ENCODE data around the gene CYB5B.

CYB5B gene

DNA sequence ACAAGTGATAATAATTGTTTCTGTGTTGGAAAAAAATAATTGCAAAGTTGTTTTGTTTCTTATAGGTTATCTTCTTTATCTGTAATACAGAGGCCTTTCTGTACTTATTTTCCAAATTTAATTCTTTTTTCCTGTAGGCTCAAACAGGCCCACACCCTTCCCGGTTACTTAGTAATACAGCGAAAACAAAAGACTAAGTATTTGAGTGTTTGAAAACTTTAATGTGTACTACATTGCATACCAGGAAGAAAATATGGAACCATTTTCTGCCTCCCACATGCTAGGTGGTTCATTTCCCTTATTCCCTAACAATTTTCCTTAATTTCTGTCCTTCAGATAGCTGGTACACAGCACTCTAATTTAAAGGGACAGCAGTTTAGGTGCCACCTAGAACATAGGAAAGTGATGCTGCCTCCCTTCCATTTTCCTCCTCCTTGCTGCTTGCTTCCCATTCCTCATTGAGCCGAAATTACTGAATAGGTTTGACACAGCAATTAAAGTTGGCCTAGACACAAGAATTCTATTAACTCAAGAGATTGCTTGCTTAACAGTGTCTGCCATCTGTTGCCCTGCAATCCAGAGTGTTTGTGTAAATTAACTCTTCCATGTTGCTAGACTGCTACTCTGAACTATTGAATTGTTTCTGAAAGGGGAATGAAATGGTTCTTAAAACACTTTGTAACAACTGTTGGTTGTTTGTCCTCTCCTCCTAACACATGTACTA, 24.2 kb downstream of the CYB5B start:
- peak; percentile 23 for DNase-seq

DNA sequence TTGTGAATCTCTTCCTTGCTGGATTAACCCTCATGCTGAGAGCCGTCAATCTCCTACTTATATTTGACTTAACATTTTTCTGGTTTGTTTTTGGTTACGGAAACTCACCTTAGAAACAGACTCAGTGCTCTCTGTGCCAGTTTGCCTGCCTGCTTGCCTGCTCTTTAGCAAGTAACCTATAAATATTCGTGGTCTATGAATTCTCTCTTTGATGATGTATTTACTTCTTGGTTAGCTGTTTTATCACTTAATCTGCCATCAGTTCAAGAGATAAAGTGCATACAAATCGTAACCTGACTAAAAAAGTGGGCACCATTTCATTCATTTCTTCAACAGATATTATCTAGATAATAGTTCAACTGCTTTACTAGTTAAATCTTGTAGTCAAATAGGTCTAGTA, 26.7 kb downstream of the CYB5B start:
- no peak for DNase-seq

DNA sequence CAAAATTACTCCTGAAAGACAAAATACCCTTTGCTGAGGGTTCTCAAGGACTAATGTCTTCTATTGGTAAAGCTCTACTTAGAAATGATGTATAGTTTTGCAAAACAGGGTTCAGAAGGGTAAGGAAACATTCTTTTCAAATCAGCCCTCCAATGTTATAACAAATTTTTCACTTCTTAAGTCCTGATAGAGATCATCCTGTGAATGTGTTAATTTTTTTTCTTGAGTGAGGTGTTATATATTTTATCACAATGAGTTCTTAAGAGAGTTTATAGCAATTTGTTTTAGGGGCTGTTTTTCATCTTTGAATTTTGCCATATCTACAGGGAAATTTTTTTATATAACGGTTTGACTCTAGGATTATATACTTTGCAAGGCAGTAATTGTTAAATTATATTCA, 29.5 kb downstream of the CYB5B start:
- DNase-seq, result no peak

- DNase-seq, result no peak
Measured at GRCh38 chr16:69463876-69464275, 39.5 kb downstream of the CYB5B start.

GRCh38 chr16:69465083-69465721, 40.8 kb downstream of the CYB5B start:
- DNase-seq, result no peak

DNA sequence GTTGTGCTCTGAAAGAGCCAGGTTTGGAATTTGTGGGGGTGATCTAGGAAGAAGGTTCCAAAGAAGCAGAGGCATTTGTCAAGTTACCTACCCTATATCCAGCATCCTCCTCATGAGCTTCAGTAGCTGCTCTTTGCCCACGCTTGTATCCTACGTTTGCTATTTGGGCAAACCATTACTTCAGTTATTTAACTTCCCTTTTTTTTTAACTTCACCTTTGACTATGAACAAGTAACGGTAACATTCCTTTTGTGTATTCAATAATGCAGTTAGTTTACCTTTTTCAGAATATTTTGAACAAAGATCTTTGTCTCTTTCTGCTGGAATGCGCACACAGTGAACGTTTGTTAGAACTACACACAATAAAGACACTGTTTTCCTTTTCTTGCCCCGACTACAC, 41.5 kb downstream of the CYB5B start:
- DNase-seq, result no peak

DNA sequence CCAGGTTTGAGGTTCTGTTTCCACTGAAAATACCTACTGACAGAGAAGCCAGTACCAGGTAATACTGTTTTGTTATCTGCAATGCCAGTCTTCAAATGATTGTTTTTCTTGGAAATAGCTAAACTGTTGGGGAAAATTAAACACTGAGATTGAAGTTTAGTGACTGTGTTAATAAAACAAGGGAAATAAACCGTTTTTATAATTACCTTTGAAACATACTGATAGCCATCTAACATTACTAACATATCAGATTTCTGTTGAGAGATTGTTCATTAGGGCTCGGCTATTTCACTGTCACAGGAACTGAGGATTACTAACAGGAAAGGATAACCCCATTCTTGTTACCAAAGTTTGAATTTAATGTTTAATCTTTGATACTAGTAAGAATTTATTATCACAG, 42.1 kb downstream of the CYB5B start:
- no peak for DNase-seq

GRCh38 chr16:69467080-69467479, 42.7 kb downstream of the CYB5B start:
- DNase-seq, result no peak

DNA sequence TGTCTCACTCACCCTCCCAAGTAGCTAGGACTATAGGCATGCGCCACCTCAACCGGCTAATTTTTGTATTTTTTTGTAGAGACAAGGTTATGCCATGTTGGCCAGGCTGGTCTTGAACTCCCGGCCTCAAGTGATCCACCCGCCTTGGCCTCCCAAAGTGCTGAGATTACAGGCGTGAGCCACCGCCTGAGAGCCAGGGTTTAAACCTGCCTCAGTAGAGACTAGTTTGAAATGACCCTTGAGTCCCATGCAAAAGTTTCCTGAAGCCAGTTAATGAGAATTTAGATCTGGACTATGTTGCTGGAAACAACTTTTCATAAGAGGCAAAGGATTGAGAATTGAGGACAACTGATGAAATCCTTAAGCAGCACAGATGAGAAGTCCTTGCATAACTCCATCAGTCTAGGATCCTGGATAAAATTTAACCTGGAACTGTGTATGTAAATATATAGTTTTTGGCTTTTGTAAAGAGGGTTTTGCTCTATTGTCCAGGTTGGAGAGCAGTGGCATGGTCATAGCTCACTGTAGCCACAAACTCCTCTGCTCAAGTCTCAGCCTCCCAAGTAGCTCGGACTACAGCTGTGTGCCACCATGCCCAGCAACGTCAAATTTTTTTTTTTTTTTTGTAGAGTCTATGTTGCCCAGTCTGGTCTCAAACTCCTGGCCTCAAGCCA, 43.2 kb downstream of the CYB5B start:
- no peak for DNase-seq

DNA sequence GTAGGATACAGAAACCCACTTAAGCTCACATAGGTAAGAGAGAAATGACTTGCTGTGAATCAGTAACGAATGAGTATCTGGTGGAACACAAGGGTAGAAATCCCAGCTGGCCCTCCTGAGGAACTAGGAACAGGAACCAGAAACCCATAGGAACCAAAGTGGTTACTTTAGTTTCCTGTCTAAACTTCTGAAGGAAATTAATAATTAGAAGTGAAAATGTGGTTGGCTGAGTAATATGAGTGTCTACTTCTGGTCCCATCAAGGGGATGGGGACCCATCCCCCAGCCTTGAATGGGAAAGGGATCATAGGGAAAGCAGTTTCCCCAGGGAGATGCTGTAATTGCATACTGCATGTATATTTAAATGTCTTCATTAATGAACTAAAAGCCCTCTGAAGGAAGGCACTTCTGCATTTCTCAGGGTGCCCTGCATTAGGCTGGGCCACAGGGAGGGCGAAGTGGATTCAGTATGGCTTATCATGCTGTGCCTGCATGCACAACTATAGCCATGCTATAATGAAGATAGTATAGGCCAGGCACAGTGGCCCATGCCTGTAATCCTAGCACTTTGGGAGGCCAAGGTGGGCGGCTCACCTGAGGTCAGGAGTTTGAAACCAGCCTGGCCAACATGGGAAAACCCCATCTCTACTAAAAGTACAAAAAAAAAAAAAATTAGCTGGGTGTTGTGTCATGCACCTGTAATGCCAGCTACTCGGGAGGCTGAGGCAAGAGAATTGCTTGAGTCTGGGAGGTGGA, 45.6 kb downstream of the CYB5B start:
- DNase-seq, result no peak

DNA sequence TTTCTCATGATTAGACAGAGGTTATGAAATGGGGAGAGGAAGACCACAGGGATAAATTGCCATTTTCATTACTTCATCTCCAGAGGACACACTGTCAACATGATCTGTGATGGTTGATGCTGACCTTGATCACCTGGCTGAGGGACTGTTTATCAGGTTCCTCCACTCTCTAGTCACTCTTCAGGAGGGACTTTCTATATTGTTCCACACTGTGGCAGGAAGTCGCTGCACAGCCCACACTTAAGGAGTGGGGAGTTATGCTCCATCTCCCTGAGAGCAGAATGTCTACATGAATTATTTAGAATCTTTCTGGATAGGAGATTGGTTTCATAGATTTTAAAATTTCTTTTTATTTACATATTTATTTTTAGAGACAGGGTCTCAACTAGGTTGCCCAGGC, 46.7 kb downstream of the CYB5B start:
- DNase-seq, result no peak

- no peak for DNase-seq
Measured at GRCh38 chr16:69474408-69474807, 50.0 kb downstream of the CYB5B start.

DNA sequence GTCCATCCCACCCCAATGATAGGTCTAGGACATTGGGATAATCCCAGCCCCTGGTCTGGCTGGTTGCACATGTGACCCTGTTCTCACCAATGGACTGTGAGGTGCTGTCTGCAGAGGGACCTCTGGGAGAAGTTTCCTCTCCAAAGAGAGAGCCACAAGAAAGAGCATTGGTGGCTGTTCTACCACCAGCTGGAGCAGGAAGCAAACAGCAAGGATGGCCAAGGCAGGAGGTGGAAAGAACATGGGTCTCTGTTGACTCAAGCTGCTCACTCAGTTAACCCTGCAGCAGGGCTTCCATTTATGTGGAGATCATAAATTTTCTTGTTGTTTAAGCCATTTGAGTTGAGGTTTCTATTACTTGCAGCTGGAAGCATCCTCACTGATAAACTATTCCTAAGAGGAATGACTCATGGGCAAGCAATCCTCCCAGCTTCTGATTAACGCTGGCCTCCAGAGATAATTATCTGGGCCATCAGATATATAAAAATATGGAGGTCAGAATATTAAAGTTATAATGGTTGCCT, 52.6 kb downstream of the CYB5B start:
- DNase-seq, result no peak

DNA sequence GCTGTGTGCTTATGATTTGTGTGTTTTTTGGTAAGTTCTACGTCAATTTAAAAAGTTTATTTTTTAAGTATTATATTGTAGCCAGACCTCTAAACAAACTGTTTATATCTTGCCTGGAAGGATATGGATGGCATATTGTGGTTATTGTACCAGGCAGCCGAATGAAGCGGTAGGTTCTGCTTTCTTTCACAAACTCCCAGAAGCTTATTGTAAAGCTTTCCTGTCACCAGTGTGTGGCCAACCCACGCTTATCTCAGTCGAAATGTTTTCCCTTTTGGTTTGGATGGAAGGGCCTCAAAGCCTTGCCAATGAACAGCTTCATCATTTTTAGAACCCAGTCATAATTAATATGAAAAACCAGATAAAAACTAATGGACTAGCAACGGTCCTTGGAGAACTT, 53.1 kb downstream of the CYB5B start:
- no peak for DNase-seq

- DNase-seq, result no peak
Measured at GRCh38 chr16:69478685-69479084, 54.3 kb downstream of the CYB5B start.

DNA sequence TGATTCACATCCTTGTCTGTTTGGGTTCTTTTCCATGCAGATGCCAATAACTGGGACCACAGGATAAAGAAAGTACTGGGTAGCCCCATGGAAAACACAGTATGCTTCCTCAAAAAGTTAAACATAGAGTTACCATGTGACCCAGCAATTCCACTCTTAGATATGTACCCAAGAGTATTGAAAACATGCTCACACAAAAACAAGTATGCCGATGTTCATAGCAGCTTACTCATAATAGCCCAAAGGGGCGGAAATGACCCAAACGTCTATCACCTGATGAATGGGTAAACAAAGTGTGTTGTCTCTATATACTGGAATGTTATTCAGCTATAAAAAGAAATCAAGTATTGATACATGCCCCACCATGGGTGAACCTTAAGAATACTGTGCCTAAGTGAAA, 55.4 kb downstream of the CYB5B start:
- no peak for DNase-seq

DNA sequence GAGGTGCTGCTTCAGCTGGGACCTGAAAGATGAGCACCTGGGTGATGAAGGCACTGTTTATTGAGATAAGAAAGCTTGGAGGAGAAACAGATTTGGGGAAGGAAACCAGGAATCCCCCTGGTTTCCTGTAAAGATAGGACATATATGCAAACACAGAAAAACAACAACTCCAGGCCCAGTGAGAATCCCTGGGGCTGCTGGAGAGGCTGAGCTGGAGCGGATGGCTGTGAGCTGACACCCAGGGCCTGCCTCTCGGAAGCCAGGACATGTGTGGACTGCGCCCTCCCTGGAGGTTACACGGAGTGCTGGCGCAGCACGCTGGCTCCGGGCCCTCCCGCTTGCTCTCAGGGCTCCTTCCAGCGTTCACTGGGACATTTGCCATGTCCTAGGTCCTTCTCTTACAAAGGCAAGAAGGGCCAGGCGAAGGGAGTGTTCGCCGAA, 57.5 kb downstream of the CYB5B start:
- no peak for DNase-seq

DNA sequence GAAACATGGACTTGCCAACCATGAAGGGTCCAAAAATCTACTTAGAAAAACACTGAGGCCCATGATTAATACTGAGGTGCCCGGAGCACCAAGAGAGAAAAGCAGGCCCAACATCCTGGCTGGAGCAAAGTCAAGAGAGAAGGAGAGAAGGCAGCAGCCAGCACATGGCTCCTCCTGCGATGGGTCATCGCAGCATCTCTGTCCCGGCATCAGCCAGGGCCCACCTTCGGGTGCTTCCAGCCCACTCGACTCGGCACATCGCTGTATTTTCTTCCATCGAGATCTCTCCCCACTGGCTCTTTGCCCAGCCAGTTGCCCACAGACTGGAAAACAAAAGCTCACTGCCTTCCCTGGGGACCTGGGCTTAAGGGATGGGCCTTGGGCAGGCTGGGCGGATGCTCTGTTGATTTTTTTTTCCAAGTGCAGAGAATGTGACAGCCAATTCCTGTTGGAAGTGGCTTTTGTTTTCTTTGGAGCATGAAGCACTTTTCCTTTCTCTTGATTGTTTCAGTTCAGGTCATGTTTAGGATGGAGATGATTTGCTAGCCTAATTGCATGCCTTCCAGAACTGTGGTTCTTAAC, 58.1 kb downstream of the CYB5B start:
- no peak for DNase-seq

DNA sequence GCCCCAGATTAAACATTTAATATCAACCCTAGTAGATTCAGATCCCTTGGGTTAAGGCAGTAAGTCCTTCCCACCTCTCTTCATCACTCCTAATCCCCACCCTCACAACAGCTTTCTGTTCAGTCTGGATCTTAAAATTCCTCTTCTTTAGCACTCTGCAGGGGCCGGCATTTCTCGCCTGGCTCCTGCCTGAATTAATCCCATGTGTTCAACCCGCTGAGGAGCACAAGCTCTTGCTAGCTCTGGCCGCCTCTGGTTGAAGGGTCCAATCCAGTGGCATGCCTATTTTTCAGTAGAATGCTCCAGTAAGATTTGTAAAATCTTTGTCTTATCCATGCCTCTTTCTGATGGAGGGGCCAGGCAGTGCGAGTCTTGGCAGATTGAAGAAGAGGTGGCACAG, 59.2 kb downstream of the CYB5B start:
- no peak for DNase-seq

DNA sequence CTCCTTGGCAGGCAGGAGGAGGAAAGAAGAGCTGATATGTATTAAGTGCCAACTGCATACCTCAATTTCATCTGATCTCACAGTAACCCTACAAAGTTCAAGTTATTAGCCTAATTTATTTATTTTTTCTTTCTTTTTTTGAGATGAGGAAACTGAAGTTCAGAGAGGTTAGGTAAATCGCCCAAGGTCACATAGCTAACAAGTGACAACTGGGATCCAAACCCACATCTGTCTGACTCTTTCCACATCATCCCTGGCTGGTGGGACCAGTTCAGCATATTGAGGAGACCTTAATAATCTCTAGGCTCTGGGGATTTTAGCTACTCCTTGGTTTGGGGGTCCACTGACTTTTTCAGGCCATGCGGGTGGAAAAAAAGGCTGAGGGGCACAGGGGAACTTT, 60.9 kb downstream of the CYB5B start:
- no peak for DNase-seq

GRCh38 chr16:69485816-69486215, 61.4 kb downstream of the CYB5B start:
- no peak for DNase-seq

DNA sequence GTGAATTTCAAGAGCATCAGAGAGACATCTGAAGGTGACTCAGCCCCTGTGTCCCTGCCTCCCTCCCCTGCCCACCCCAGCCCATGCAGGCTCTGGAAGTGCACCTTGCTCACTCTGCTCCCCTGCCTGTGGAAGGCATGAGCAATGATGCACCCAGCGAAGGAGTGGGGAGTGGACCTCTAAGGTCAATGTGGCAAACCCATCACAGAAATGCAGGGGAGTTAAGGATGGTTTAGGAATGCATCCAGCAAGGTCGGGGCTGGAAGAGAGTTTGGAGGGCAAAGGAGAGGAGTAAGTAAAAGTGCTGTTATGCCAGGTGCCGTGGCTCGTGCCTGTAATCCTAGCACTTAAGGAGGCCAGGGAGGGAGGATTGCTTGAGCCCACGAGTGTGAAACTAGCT, 61.9 kb downstream of the CYB5B start:
- DNase-seq, result no peak

GRCh38 chr16:69486724-69487123, 62.3 kb downstream of the CYB5B start:
- no peak for DNase-seq
